GM18870 (cell line): ENCODE results near the gene DBH.
"Not testable (repeated sequence)": the region's sequence is repeated elsewhere in the genome, so short reads cannot be mapped to it uniquely, and the experiment has no call there.

Source experiments
- ATAC-seq: cut with Tn5 transposase; IDR thresholded peaks from one replicate; pipeline ENCODE4 v1.9.1; 2021; ENCODE audit warnings: moderate library complexity; ENCODE audit not compliant: unreplicated experiment

The DBH gene

GRCh38 chr9:133621725-133622267 is 14.4 kb upstream of the DBH start:
- ATAC-seq, result no peak

GRCh38 chr9:133622555-133622954 is 13.6 kb upstream of the DBH start:
- ATAC-seq, result no peak

- not testable (repeated sequence) for ATAC-seq
Observed at GRCh38 chr9:133626008-133626407, 10.2 kb upstream of the DBH start.

GRCh38 chr9:133627341-133627740 is 8.8 kb upstream of the DBH start:
- ATAC-seq, result no peak

GRCh38 chr9:133628766-133629165 is 7.4 kb upstream of the DBH start:
- no peak for ATAC-seq

- no peak for ATAC-seq
Observed at GRCh38 chr9:133629221-133630110, 6.7 kb upstream of the DBH start.

GRCh38 chr9:133631111-133631510 is 5.1 kb upstream of the DBH start:
- no peak for ATAC-seq

GRCh38 chr9:133632806-133633680 is 3.1 kb upstream of the DBH start:
- no peak for ATAC-seq

GRCh38 chr9:133633681-133634080 is 2.5 kb upstream of the DBH start:
- ATAC-seq, result no peak

GRCh38 chr9:133634081-133634691 is 2.0 kb upstream of the DBH start:
- ATAC-seq, result no peak

GRCh38 chr9:133635098-133635497 is 1.1 kb upstream of the DBH start:
- ATAC-seq, result no peak

- no peak for ATAC-seq
Observed at GRCh38 chr9:133636902-133637301, 739 bp downstream of the DBH start.

- ATAC-seq, result no peak
Observed at GRCh38 chr9:133637451-133638055, 1.4 kb downstream of the DBH start.

- ATAC-seq, result no peak
Observed at GRCh38 chr9:133638076-133638475, 1.9 kb downstream of the DBH start.

GRCh38 chr9:133638711-133639110 is 2.5 kb downstream of the DBH start:
- ATAC-seq, result no peak

GRCh38 chr9:133639613-133640012 is 3.5 kb downstream of the DBH start:
- ATAC-seq, result no peak

GRCh38 chr9:133640160-133640559 is 4.0 kb downstream of the DBH start:
- ATAC-seq, result no peak

- ATAC-seq, result no peak
Observed at GRCh38 chr9:133640580-133641395, 4.6 kb downstream of the DBH start.

GRCh38 chr9:133641396-133641655 is 5.2 kb downstream of the DBH start:
- ATAC-seq, result no peak
